Measurements from ENCODE around the gene LRTM2.

Gene LRTM2

GRCh38 chr12:1797991-1798640, 22.2 kb upstream of the LRTM2 start:
- DNase-seq (ENCODE audit: low read depth), result no peak

DNA sequence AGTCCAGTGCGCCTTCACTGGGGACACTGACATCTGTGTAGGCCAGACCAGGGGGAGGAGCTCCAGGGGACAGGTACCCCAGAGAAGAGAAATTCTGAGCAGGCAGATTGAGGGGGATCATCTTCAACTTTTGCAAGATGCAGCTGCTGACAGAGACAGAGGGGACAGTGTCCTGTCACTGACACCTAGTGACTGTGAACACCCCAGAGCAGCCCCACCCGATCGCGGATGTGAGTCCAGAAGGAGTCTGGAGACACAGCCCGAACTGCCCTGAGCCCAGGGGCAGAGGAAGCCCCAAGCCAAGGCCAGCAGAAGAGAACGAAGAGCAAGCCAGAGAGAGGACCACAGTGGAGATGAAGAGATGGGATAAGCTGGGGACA, 21.7 kb upstream of the LRTM2 start:
- no peak for DNase-seq (ENCODE audit: low read depth)

DNA sequence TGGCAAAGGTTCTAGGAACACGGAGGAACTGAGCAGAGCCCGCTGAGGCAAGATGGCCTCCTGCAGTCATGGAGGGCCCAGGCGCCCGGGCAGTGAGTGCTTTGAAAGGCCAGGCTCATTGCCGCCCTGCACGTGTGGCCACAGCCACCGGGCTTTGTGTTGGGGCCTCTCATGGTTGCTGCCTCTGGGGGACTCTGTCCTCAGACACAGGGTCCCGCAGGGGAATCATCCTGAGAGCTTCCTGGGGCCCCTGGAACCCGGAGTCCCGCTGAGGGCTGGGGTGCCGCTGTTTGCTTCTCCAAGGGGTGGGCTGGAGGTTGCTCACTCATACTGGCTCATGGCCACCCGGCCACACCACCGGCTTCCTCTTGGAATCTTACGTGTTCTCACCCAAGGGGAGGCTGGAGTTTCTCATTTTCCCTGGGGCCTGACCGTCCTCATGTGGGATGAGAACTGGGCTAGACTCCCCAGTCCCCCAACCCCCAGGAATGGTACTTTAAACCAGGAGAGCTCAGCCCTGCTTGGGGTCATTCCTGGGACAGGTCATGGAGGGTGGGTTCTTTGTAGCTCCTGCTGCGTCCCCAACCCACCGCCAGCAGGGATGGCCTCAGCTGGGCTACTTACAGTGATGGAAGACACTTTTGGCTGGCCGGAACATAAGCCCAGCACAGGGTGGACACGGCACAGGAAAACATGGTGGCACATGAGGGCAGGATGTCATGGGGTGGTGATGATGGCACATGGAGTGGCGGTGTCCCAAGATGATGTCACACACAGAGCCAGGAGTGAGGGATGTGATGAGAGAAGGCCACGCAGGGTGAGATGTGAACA, 21.1 kb upstream of the LRTM2 start:
- DNase-seq (ENCODE audit: low read depth), result no peak

DNA sequence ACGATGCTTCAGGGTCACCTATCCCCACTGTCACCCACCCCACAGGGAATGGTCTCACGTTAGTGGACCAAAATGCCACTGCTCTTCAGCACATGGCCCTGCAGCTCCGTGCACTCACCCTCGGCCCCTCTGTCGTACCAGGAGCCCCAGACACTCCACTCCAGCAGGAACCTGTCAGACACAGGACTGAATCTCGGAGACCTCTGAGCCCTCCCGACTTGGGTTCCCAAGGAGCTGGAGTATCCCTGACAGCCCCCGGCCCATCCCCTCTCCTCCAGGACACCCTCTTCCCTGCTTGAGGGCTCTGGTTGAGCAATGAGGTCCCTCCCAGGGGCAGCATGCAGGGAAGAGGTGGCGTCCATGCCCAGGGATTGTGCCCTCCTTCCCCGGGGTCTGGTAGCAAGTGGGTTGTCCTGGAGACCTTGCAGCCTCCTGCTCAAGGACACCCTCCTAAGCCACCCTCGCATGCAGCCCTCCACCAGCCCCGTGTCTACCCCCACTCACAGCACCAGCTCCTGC, 20.4 kb upstream of the LRTM2 start:
- DNase-seq (ENCODE audit: low read depth), result no peak

DNA sequence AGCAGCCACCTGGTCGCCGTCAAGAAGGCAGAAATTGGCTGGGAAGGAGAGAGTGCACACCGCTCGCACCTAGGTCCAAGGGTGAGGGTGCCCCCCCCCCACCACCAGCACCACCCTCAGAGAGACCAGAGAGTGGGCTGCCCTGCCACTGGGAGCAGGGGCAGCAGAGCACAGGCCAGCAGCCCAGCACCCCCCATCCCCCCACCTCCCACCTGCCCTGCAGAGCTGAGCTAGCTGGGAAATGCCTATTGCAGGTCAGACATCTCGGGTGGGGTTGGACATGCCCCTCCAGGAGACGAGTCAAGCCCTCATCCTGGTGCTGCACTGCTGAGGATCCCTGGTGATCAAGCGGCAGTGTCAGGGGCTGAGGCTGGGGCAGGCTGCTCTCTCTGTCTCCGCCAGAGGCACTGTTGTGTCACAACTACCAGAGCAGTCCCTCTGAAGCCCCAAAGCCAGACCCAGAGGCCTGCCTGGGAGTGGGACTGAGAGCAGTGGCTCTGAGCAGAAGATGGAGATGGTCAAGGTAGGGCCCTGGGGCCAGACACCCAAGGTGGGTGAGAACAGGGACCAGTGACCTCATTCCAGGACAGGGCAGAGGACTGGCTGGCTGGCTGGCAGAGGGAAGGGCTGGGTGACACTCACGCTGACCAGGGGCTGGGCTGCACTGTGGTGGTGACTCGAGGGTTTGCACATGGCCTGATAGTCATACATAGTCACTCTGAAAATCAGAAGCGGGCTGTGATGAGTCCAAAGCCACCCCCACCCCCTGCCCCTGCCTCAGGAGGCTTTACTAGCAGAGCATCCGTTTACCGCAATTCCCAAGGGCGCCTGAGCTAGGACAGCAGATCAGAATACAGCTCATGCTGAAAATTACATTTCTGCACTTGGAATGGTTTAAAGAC, 19.7 kb upstream of the LRTM2 start:
- DNase-seq (ENCODE audit: low read depth), result no peak

DNA sequence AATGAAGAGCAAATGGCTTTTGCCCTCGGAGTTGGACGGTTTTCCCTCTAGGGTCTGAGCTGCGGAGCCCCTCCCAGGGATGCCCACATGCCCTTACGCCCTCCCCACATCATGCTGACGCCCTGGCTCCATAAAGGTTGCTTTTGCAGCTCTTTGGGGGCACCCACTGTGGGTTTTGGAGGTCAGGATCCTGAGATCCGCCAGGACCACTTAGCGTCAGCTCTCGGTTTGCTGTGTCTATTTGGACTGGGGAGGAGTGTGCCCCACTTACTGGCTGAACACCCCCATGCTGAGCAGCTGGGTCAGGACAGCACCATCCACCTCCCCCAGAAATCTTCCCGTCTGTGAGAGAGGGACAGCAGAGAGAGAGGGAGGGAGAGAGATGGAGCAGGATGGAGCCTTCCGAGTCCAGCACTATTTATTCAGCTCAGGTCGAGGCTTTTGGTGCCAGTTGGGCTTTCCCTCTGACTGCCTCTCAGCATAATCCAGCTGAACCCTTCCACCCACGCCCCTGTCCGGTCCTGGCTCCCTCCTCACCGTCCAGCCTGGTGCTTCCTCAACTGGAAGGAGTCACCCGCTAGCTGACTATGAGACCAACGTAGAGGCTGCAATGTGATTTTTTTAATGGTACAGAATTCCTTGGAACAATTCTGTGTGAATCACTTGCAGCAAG, 18.9 kb upstream of the LRTM2 start:
- DNase-seq (ENCODE audit: low read depth), result no peak

GRCh38 chr12:1803736-1804135, 16.6 kb upstream of the LRTM2 start:
- DNase-seq (ENCODE audit: low read depth), result no peak

GRCh38 chr12:1804545-1805332, 15.6 kb upstream of the LRTM2 start:
- peak; percentile 79 for DNase-seq (ENCODE audit: low read depth)

GRCh38 chr12:1805441-1806081, 14.8 kb upstream of the LRTM2 start:
- no peak for DNase-seq (ENCODE audit: low read depth)

GRCh38 chr12:1806301-1807086, 13.9 kb upstream of the LRTM2 start:
- no peak for DNase-seq (ENCODE audit: low read depth)

- DNase-seq (ENCODE audit: low read depth), result no peak
Observed at GRCh38 chr12:1807087-1807860, 13.1 kb upstream of the LRTM2 start.

- no peak for DNase-seq (ENCODE audit: low read depth)
Observed at GRCh38 chr12:1808036-1808797, 12.1 kb upstream of the LRTM2 start.

GRCh38 chr12:1808798-1809480, 11.4 kb upstream of the LRTM2 start:
- no peak for DNase-seq (ENCODE audit: low read depth)

- no peak for DNase-seq (ENCODE audit: low read depth)
Observed at GRCh38 chr12:1809591-1810190, 10.7 kb upstream of the LRTM2 start.

DNA sequence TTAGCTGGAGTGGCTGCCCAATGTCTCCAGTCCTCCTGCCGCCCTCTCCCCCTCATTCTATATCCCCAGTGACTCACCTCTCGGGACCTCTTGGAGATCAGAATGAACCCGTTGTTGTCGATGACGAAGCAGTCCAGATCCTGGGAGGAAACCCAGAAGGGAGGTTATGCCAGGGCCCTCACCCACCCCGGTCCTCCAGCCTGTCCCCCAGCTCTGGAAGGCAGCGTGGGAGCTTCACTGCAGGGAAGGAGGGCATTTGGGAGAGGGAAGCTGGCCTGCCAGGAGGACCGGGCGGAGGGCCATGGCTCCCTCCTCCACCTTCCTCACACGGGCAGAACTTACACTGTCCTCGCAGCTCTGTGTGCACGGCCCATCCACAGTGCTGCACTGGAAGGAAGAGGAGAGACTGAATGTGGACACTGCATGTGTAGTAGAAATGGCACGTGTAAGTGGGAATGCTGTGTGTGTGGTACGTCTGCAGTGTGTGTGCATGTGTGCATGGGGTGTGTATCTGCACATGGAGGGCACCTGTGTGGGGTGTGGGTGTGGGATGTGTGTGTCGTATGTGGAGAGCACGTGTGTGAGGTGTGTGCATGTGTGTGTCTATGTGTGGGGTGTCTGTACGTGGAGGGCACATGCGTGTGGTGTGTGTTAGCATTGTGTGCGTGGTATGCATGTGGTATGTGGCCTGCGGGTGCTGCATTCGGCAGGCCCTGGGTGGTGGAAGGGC, 10.0 kb upstream of the LRTM2 start:
- DNase-seq (ENCODE audit: low read depth), result no peak

DNA sequence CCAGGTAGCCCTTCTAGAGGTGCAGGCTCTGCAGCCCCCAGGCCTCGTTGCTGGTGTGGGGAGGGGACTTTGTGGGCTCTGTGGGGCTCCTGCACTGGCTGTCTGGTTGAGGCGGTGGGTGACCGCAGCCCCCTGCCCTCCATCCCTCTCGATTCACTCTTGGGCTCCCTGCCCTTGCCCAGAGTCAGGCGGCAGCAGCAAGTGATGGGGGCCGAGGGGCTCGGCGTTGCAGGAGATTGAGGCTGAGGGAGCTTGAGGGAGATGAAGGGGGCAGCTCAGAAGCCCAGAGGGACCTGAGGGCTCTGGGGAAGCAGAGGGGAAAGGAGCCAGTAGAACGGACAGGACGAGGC, 9.5 kb upstream of the LRTM2 start:
- DNase-seq (ENCODE audit: low read depth), result no peak

Measured in activated T-cell treated with anti-CD3 and anti-CD28 coated beads for 48 hours (primary cell).